SK-N-SH (cell line): ENCODE data around the gene LARP4. TPM values are rescaled to one million over a fixed set of nuclear protein-coding genes. Genes with fewer than 3 reads are reported as not detected.
"Not testable (repeated sequence)": the region's sequence is repeated elsewhere in the genome, so short reads cannot be mapped to it uniquely, and the experiment has no call there.

Experiments
- CTCF ChIA-PET: fragments of 300-600, 350-600 bp; formaldehyde crosslinking; extraction: SDS; loops from one replicate; lab custom pipeline; 2021; lab: Yijun Ruan, JAX
- POLR2A ChIA-PET: fragments of 350-600 bp; sonication (Branson Sonifier 250); formaldehyde crosslinking; extraction: SDS; loops from one replicate; lab custom pipeline; 2020; ENCODE audit warnings: antibody characterized with exemption, inconsistent platforms; lab: Yijun Ruan, JAX
- DNase-seq: peaks from one replicate; pipeline ENCODE4 v3.0.0; 2012
- H2AFZ ChIP-seq: fragments of 200-600 bp; sonication (generic); 2 replicates; pipeline ENCODE4 v1.8.1; 2016; ENCODE audit warnings: antibody characterized with exemption, mild to moderate bottlenecking, low read depth
- H3F3A ChIP-seq: fragments of 200-600 bp; sonication (generic); replicated peaks from 2 replicates; pipeline ENCODE3; 2016; ENCODE audit warnings: antibody characterized with exemption, mild to moderate bottlenecking; ENCODE audit not compliant: insufficient read depth
- H3K27ac ChIP-seq, 2 experiments: fragments of 200-500 bp in 1 of 2; fragments of 200-600 bp in 1 of 2; sonication (Bioruptor generic) in 1 of 2; sonication (generic), shearing (Covaris generic) in 1 of 2; 2 replicates each; pipeline versions ENCODE4 v1.5.1 to v1.6.1; 2014 to 2016; ENCODE audit warnings: low read depth in 2 of 2, inconsistent platforms in 1 of 2, low read length in 1 of 2, mild to moderate bottlenecking in 1 of 2, mixed read lengths in 1 of 2
- H3K27me3 ChIP-seq: fragments of 200-600 bp; sonication (generic), shearing (Covaris generic); 2 replicates; pipeline ENCODE4 v1.6.1; 2016; ENCODE audit warnings: mixed run types; ENCODE audit not compliant: insufficient read depth
- H3K36me3 ChIP-seq, 2 experiments: fragments of 200-500 bp in 1 of 2; fragments of 200-600 bp in 1 of 2; sonication (Bioruptor generic) in 1 of 2; sonication (generic) in 1 of 2; replicated peaks in 1 of 2; 2 replicates each; pipeline versions ENCODE3 to v1.5.1; 2014 to 2016; ENCODE audit warnings: low read length in 1 of 2, mild to moderate bottlenecking in 1 of 2; ENCODE audit not compliant: insufficient read depth in 2 of 2, control insufficient read depth in 1 of 2
- H3K4me1 ChIP-seq, 2 experiments: fragments of 200-500 bp in 1 of 2; fragments of 200-600 bp in 1 of 2; sonication (Bioruptor generic) in 1 of 2; sonication (generic), shearing (Covaris generic) in 1 of 2; 2 replicates each; pipeline versions ENCODE4 v1.5.1 to v1.6.1; 2014 to 2016; ENCODE audit warnings: low read depth in 1 of 2, low read length in 1 of 2, mixed run types in 1 of 2; ENCODE audit not compliant: insufficient read depth in 2 of 2, control insufficient read depth in 1 of 2
- H3K4me2 ChIP-seq: fragments of 200-600 bp; sonication (generic), shearing (Covaris generic); 2 replicates; pipeline ENCODE4 v1.6.1; 2017; ENCODE audit warnings: mixed run types
- H3K4me3 ChIP-seq, 2 experiments: fragments of 200-500 bp in 1 of 2; fragments of 200-600 bp in 1 of 2; sonication (Bioruptor generic) in 1 of 2; sonication (generic), shearing (Covaris generic) in 1 of 2; 2 replicates each; pipeline versions ENCODE4 v1.5.1 to v1.8.1; 2014 to 2016; ENCODE audit warnings: low read depth in 2 of 2, inconsistent platforms in 1 of 2, low read length in 1 of 2, mild to moderate bottlenecking in 1 of 2, mixed read lengths in 1 of 2, moderate library complexity in 1 of 2
- H3K79me2 ChIP-seq: fragments of 200-600 bp; sonication (generic); 2 replicates; pipeline ENCODE4 v1.8.1; 2017; ENCODE audit warnings: mild to moderate bottlenecking; ENCODE audit not compliant: insufficient read depth
- H3K9ac ChIP-seq: fragments of 200-600 bp; sonication (generic); 2 replicates; pipeline ENCODE4 v1.6.1; 2017; ENCODE audit warnings: mixed run types
- H3K9me2 ChIP-seq: fragments of 200-600 bp; sonication (generic); 2 replicates; pipeline ENCODE4 v1.6.1; 2017; ENCODE audit warnings: mixed run types
- H3K9me3 ChIP-seq: fragments of 200-600 bp; sonication (generic); 2 replicates; pipeline ENCODE4 v1.6.1; 2017; ENCODE audit warnings: mixed run types, mild to moderate bottlenecking, moderate library complexity
- H4K20me1 ChIP-seq: fragments of 200-600 bp; sonication (generic); 2 replicates; pipeline ENCODE4 v1.6.1; 2017; ENCODE audit warnings: mild to moderate bottlenecking, mixed run types; ENCODE audit not compliant: insufficient read depth
- EP300 ChIP-seq, 2 experiments: IDR thresholded peaks; 2 replicates each; pipeline versions ENCODE4 v1.4.0 to v1.6.1; 2012; ENCODE audit warnings: borderline replicate concordance in 1 of 2, low read depth in 1 of 2, low read length in 1 of 2
- GATA2 ChIP-seq: sonication (generic); formaldehyde crosslinking; IDR thresholded peaks from 2 replicates; pipeline ENCODE4 v1.5.0; 2020; ENCODE audit warnings: mild to moderate bottlenecking, missing genetic modification reagents
- JUND ChIP-seq: IDR thresholded peaks from 2 replicates; pipeline ENCODE4 v1.4.0; 2012
- MXI1 ChIP-seq: IDR thresholded peaks from 2 replicates; pipeline ENCODE4 v1.6.1; 2012; ENCODE audit warnings: mild to moderate bottlenecking, low read depth, low read length, improper control_type of control experiment
- NFIC ChIP-seq: IDR thresholded peaks from 2 replicates; pipeline ENCODE4 v1.4.0; 2012; ENCODE audit warnings: borderline replicate concordance
- PBX3 ChIP-seq: IDR thresholded peaks from 2 replicates; pipeline ENCODE4; 2012
- RCOR1 ChIP-seq: fragments of 150-350 bp; IDR thresholded peaks from 2 replicates; pipeline ENCODE4 v1.6.1; 2017; ENCODE audit warnings: antibody characterized with exemption, low read length
- TAF1 ChIP-seq: IDR thresholded peaks from 2 replicates; pipeline ENCODE4 v1.6.1; 2012; ENCODE audit warnings: low read depth, mild to moderate bottlenecking, low read length, moderate library complexity, borderline replicate concordance
- TEAD4 ChIP-seq: IDR thresholded peaks from 2 replicates; pipeline ENCODE4 v1.4.0; 2012; ENCODE audit warnings: mild to moderate bottlenecking, borderline replicate concordance; ENCODE audit not compliant: insufficient read depth
- USF1 ChIP-seq: IDR thresholded peaks from 2 replicates; pipeline ENCODE4 v1.4.0; 2012; ENCODE audit warnings: low read depth, borderline replicate concordance
- YY1 ChIP-seq: IDR thresholded peaks from 2 replicates; pipeline ENCODE4 v1.4.0; 2012; ENCODE audit warnings: low read depth, mild to moderate bottlenecking
- WGBS: methylation state at CpG from one replicate; pipeline ENCODE4 v1.1.6; 2017; ENCODE audit warnings: low lambda C conversion rate; 5-methylcytosine and 5-hydroxymethylcytosine counted together
- polyA plus RNA-seq, 3 experiments: library from polyadenylated mRNA; depleted of rRNA; stranded (reverse); fragments of >200 nt; gene quantifications; 2 replicates each; pipeline ENCODE4 v1.2.3, GENCODE V29; 2012

LARP4 gene
- polyA plus RNA-seq, 1 of the 3 experiments (the other 2 are of a cell fraction): 10.8 TPM

GRCh38 chr12:50415899-50416479 lies 15.3 kb downstream of the LARP4 start (continued):
- TF ChIP-seq PBX3 (no peak), EP300 (IDR thresholded peaks at IDR 0.05; ENCODE audit: borderline replicate concordance in 1 of 2, low read depth in 1 of 2, low read length in 1 of 2) (no peak), GATA2 (CRISPR knock-in tag) (no peak)

- Histone ChIP-seq H3K27ac (no peak overlapping the region), H3K27me3 (no peaks in the 10 kb centered on the region), H3K79me2 (peaks cover 98% of the 10 kb centered on the region), H2AFZ (no peak overlapping the region), H3K4me2 (no peak overlapping the region), H3K36me3 (peaks cover 0 to 9% of the 10 kb centered on the region in 2 experiments), H3K9me3 (no peaks in the 10 kb centered on the region)
- 82% methylated on average over 5 of the region's 5 CpGs for WGBS
- DNase-seq: no peak
- TF ChIP-seq TEAD4: no peak
- no peak for TF ChIP-seq RCOR1
- no peak for TF ChIP-seq USF1
- TF ChIP-seq NFIC: no peak
- TF ChIP-seq TAF1: no peak
- no peak for TF ChIP-seq MXI1
- TF ChIP-seq EP300 (IDR thresholded peaks at IDR 0.05; ENCODE audit: borderline replicate concordance in 1 of 2, low read depth in 1 of 2, low read length in 1 of 2): no peak
- TF ChIP-seq YY1: no peak
- no peak for TF ChIP-seq JUND
- TF ChIP-seq, all 33 proteins: peak for 0
- ChIA-PET CTCF (no interaction called here), POLR2A (no interaction called here)
- H3K4me1 ChIP-seq: no peaks in the 10 kb centered on the region; a peak in 1 of 4 replicates
- H3K9ac ChIP-seq: no peak overlapping the region
- no peaks in the 10 kb centered on the region for H3K9me2 ChIP-seq
- H3F3A ChIP-seq: peaks cover 4% of the 10 kb centered on the region
- peaks cover 46% of the 10 kb centered on the region for H4K20me1 ChIP-seq
- H3K4me3 ChIP-seq: no peak overlapping the region
These were observed 18.6 kb downstream of the LARP4 start for GRCh38 chr12:50419112-50419909.

- H3K9me3 ChIP-seq, POLR2A ChIA-PET, H3K27me3 ChIP-seq, H3K9ac ChIP-seq, H3K4me3 ChIP-seq, H3K4me2 ChIP-seq, H2AFZ ChIP-seq, DNase-seq, H3K9me2 ChIP-seq, H3K27ac ChIP-seq, H3K36me3 ChIP-seq, CTCF ChIA-PET: not testable (repeated sequence)
- Histone ChIP-seq H3F3A (peaks cover 15% of the 10 kb centered on the region), H3K79me2 (peaks cover 96% of the 10 kb centered on the region), H4K20me1 (peaks cover 37% of the 10 kb centered on the region), H3K4me1 (peaks cover 0 to 11% of the 10 kb centered on the region in 2 experiments; a peak in 2 of 4 replicates)
- WGBS: 97% methylated on average over 10 of the region's 10 CpGs
These were observed 22.2 kb downstream of the LARP4 start for GRCh38 chr12:50422855-50423254.

- H3K36me3 ChIP-seq, H3K4me3 ChIP-seq, DNase-seq, POLR2A ChIA-PET, H3K27ac ChIP-seq, H3K9ac ChIP-seq, H3K9me3 ChIP-seq, H3K9me2 ChIP-seq, CTCF ChIA-PET, H3K4me2 ChIP-seq, H3K27me3 ChIP-seq, H2AFZ ChIP-seq: not testable (repeated sequence)
- WGBS: 92% methylated on average over 10 of the region's 10 CpGs
- H3F3A ChIP-seq: peaks cover 15% of the 10 kb centered on the region
- peaks cover 96% of the 10 kb centered on the region for H3K79me2 ChIP-seq
- H4K20me1 ChIP-seq: peaks cover 36% of the 10 kb centered on the region
- H3K4me1 ChIP-seq: peaks cover 0 to 11% of the 10 kb centered on the region in 2 experiments; a peak in 2 of 4 replicates
These were observed 22.7 kb downstream of the LARP4 start for GRCh38 chr12:50423342-50423741.
